Neural crest cell (in vitro differentiated cells): ENCODE results near the gene ST8SIA6. TPM values are rescaled to one million over a fixed set of nuclear protein-coding genes. Genes with fewer than 3 reads are reported as not detected.
"Not testable (repeated sequence)": the region's sequence is repeated elsewhere in the genome, so short reads cannot be mapped to it uniquely, and the experiment has no call there.

Experiments
- DNase-seq: peaks from one replicate; pipeline ENCODE4 v3.0.0; 2021; ENCODE audit warnings: low read depth, mixed read lengths, low spot score
- H3K27ac Mint-ChIP-seq: one replicate; pipeline ENCODE4 v1.8.0; 2021; ENCODE audit warnings: mild to moderate bottlenecking, mixed read lengths; ENCODE audit not compliant: unreplicated experiment
- H3K27me3 Mint-ChIP-seq: 2 replicates; pipeline ENCODE4 v1.8.0; 2021; ENCODE audit warnings: low read depth, mild to moderate bottlenecking, mixed read lengths
- H3K36me3 Mint-ChIP-seq: 2 replicates; pipeline ENCODE4 v1.8.0; 2021; ENCODE audit warnings: low read depth, mild to moderate bottlenecking, mixed read lengths
- H3K4me1 Mint-ChIP-seq: 2 replicates; pipeline ENCODE4 v1.8.0; 2021; ENCODE audit warnings: mixed read lengths
- H3K4me3 Mint-ChIP-seq: one replicate; pipeline ENCODE4 v1.8.0; 2021; ENCODE audit warnings: mild to moderate bottlenecking, mixed read lengths
- H3K9me3 Mint-ChIP-seq: 2 replicates; pipeline ENCODE4 v1.8.0; 2021; ENCODE audit warnings: mixed read lengths
- total RNA-seq: library from RNA; stranded (reverse); gene quantifications from 2 replicates; pipeline ENCODE4 v1.2.1, GENCODE V29; 2021
- TF ChIP-seq, protein P1 (sequence below): fragments of 200-600 bp; sonication (generic); conservative IDR thresholded peaks from 2 replicates; pipeline ENCODE4 v1.5.0; 2021; ENCODE audit warnings: antibody characterized with exemption, mild to moderate bottlenecking

The ST8SIA6 gene
- total RNA-seq, 1 donor from 2014 or later: not detected

DNA sequence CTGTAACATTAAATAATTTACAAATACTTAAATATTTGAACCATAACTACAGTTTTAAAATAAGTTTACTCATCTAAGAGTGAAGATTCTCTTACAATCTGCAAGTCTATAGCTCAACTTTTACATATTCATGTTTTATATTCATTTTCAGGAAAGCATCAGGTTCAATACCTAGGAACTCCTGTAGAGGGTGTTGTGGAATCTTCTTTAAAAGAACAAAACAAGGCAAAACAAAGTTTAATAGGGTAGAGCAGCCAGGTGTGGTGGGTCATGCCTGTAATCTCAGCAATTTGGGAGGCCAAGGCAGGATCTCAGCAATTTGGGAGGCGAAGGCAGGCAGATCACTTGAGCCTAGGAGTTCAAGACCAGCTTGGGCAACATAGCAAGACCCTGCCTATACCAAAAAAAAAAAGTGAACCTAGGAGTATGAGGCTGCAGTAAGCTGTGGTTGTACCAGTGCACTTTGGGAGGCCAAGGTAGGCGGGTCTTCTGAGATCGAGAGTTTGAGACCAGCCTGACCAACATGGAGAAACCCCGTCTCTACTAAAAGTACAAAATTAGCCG, 45.1 kb downstream of the ST8SIA6 start:
- H3K9me3 Mint-ChIP-seq: no peaks in the 10 kb centered on the region
- H3K4me3 Mint-ChIP-seq: no peak overlapping the region
- H3K27me3 Mint-ChIP-seq: peaks cover 2% of the 10 kb centered on the region
- TF ChIP-seq, protein P1, sequence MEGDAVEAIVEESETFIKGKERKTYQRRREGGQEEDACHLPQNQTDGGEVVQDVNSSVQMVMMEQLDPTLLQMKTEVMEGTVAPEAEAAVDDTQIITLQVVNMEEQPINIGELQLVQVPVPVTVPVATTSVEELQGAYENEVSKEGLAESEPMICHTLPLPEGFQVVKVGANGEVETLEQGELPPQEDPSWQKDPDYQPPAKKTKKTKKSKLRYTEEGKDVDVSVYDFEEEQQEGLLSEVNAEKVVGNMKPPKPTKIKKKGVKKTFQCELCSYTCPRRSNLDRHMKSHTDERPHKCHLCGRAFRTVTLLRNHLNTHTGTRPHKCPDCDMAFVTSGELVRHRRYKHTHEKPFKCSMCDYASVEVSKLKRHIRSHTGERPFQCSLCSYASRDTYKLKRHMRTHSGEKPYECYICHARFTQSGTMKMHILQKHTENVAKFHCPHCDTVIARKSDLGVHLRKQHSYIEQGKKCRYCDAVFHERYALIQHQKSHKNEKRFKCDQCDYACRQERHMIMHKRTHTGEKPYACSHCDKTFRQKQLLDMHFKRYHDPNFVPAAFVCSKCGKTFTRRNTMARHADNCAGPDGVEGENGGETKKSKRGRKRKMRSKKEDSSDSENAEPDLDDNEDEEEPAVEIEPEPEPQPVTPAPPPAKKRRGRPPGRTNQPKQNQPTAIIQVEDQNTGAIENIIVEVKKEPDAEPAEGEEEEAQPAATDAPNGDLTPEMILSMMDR: peak; percentile 50
- H3K36me3 Mint-ChIP-seq: no peaks in the 10 kb centered on the region
- DNase-seq: no peak
- H3K4me1 Mint-ChIP-seq: peaks cover 10% of the 10 kb centered on the region
- H3K27ac Mint-ChIP-seq: no peak overlapping the region

GRCh38 chr10:17407047-17407446, 47.3 kb downstream of the ST8SIA6 start:
- Mint-ChIP-seq H3K4me1 (peaks cover 10% of the 10 kb centered on the region), H3K27ac (peak overlapping the region; percentile 79), H3K27me3 (no peaks in the 10 kb centered on the region), H3K4me3 (no peak overlapping the region), H3K36me3 (no peaks in the 10 kb centered on the region), H3K9me3 (no peaks in the 10 kb centered on the region)
- no peak for DNase-seq
- TF ChIP-seq, protein P1: no peak

- H3K9me3 Mint-ChIP-seq: peaks cover 1% of the 10 kb centered on the region
- TF ChIP-seq, protein P1: no peak
- no peak for DNase-seq
Observed at GRCh38 chr10:17406036-17406834, 48.2 kb downstream of the ST8SIA6 start.

DNA sequence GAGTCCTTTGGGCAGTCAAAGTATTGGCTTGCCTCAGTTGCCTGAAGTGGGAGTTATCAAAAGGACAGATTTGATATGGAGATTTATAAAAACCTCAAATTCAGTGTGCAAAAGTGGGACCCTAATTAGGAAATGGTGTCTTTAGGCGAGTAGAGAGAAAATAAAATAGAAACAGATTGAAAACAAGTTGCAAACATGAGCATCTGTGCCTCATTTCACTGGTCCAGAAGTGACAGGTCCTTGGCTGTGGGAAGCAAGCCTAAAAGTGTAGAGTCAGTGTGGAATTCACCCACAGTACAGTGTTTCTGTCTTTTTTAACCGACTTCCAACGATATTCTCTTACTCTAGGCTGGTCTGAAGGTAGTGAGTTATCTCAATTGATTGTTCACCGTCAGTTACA, 51.2 kb downstream of the ST8SIA6 start:
- Mint-ChIP-seq H3K4me1 (peaks cover 10% of the 10 kb centered on the region), H3K4me3 (no peak overlapping the region), H3K36me3 (no peaks in the 10 kb centered on the region), H3K27ac (no peak overlapping the region), H3K9me3 (peaks cover 3% of the 10 kb centered on the region), H3K27me3 (peaks cover 3% of the 10 kb centered on the region)
- DNase-seq: no peak
- TF ChIP-seq, protein P1: no peak

More at GRCh38 chr10:17406036-17406834, 48.2 kb downstream of the ST8SIA6 start:
- no peak overlapping the region for H3K4me3 Mint-ChIP-seq
- no peaks in the 10 kb centered on the region for H3K27me3 Mint-ChIP-seq
- H3K36me3 Mint-ChIP-seq: no peaks in the 10 kb centered on the region
- peaks cover 10% of the 10 kb centered on the region for H3K4me1 Mint-ChIP-seq
- peak overlapping the region; percentile 2 for H3K27ac Mint-ChIP-seq

DNA sequence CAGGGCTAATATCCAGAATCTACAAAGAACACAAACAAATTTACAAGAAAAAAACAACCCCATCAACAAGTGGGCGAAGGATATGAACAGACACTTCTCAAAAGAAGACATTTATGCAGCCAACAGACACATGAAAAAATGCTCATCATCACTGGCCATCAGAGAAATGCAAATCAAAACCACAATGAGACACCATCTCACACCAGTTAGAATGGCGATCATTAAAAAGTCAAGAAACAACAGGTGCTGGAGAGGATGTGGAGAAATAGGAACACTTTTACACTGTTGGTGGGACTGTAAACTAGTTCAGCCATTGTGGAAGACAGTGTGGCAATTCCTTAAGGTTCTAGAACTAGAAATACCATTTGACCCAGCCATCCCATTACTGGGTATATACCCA, 52.4 kb downstream of the ST8SIA6 start:
- not testable (repeated sequence) for H3K4me3 Mint-ChIP-seq, DNase-seq, H3K4me1 Mint-ChIP-seq, H3K27me3 Mint-ChIP-seq, H3K9me3 Mint-ChIP-seq, H3K27ac Mint-ChIP-seq, H3K36me3 Mint-ChIP-seq

DNA sequence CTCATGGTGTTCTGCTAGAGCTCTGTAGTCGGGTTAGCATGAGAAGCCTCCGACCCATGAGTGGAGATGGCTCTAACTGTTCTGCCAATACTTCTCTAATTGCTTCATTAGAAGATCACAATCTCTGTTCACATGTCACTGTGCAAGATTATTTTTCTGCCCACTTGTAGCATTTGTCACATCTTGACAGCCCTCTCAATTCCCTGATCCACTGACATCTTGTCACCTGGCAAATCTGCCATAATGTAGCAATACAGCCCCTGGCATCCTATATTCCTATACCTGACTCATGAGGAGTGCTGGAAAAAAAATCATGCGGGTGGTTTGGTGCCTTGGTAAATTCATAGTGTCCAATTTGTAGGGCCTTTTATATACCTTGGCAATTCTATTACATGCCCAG, 58.4 kb downstream of the ST8SIA6 start:
- Mint-ChIP-seq H3K27ac (no peak overlapping the region), H3K9me3 (no peaks in the 10 kb centered on the region), H3K4me3 (no peak overlapping the region), H3K4me1 (no peaks in the 10 kb centered on the region), H3K36me3 (no peaks in the 10 kb centered on the region), H3K27me3 (peaks cover 5% of the 10 kb centered on the region)
- TF ChIP-seq, protein P1: no peak
- no peak for DNase-seq
